Embryonic facial prominence (tissue), 1 donor: Measurements from ENCODE around the gene ROR2.

ENCODE experiments used
- DNase-seq: peaks from one replicate; pipeline ENCODE4 v3.0.0-alpha.2; 2016; ENCODE audit errors: extremely low spot score

The ROR2 gene

DNA sequence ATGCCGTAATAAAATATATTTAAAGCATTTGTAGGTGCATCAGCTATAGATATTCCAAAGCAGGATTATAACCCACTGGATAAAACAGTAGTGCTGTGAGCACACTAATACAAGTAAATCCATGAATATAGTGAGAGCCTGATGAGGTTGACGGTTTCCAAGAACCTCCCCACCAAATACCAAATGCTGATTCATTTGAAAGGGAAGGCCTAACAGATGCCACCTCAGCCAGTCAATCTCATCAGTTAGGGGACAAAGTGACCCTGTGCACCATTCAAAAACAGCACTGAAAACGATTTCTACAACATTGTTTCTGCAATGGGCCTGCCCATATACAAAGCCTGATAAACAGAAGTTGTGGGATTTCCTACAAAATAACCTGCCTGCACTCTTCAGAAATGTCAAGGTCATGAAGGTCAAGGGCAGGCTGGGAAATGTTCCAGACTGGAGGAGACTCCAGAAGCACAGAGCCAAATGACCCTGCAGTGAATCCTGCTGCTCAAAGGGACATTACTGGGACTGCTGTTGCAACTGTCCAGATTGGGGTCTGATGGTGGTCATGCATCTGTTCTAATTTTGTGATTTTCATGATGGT, 69.6 kb downstream of the ROR2 start:
- DNase-seq: no peak

GRCh38 chr9:91879231-91879630, 70.8 kb downstream of the ROR2 start:
- no peak for DNase-seq

DNA sequence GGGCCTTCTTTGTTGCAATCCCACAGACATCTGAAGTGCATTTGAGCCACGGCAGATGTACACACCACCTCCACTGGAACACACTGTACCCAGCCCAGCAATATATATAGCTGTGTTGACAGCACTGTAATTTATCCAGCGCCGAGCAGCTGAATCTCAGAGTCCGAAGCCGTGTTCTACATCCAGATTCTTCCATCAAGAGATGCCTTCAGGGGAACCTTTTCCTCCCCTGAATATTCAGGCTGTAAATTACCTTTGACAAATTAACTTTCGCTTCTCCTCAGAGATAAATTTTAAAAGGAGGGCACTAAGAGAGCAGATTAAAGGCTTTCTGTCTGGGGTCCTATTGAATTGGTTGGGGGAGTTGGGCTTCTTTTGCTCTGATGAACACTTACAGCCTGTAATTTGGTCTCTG, 76.4 kb downstream of the ROR2 start:
- no peak for DNase-seq

- DNase-seq: no peak
Measured at GRCh38 chr9:91868732-91869391, 81.2 kb downstream of the ROR2 start.

DNA sequence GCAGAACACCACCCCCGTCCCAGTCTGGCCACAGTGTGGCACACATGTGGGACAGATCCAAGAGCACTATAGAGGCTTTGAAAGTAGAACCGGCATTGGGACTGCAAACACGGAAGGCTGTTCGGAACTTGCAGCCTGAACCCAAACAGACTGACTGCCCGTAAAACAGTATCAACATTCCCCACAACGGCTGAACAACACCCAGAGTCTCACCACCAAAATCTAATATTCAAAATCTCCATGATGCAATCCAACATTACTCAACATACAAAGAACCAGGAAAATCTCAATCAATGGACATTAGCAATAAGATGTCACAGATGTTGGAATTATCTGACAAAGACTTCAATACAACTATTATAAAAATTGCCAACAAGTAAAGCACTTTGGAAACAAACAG, 82.3 kb downstream of the ROR2 start:
- DNase-seq: no peak

- DNase-seq: no peak
Measured at GRCh38 chr9:91865041-91865440, 85.0 kb downstream of the ROR2 start.

GRCh38 chr9:91864380-91864779, 85.6 kb downstream of the ROR2 start:
- DNase-seq: no peak

DNA sequence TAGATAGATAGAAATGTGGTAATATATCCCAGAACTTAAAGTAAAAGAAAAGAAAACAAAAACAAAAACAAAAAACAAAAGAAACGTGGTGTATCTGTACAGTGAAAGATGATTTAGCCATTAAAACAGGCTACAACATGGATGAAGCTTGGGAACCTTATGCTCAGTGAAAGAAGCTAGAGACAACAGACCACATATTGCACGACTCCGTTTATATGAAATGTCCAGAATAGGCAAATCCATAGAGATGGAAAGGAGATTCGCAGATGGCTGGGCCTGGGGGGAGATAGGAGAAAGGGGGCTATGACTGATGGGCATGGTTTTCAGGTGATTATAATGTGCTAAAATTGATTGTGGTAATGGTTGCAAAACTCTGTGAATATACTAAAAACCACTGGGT, 86.6 kb downstream of the ROR2 start:
- DNase-seq: no peak

GRCh38 chr9:91858213-91859030, 91.6 kb downstream of the ROR2 start:
- no peak for DNase-seq

DNA sequence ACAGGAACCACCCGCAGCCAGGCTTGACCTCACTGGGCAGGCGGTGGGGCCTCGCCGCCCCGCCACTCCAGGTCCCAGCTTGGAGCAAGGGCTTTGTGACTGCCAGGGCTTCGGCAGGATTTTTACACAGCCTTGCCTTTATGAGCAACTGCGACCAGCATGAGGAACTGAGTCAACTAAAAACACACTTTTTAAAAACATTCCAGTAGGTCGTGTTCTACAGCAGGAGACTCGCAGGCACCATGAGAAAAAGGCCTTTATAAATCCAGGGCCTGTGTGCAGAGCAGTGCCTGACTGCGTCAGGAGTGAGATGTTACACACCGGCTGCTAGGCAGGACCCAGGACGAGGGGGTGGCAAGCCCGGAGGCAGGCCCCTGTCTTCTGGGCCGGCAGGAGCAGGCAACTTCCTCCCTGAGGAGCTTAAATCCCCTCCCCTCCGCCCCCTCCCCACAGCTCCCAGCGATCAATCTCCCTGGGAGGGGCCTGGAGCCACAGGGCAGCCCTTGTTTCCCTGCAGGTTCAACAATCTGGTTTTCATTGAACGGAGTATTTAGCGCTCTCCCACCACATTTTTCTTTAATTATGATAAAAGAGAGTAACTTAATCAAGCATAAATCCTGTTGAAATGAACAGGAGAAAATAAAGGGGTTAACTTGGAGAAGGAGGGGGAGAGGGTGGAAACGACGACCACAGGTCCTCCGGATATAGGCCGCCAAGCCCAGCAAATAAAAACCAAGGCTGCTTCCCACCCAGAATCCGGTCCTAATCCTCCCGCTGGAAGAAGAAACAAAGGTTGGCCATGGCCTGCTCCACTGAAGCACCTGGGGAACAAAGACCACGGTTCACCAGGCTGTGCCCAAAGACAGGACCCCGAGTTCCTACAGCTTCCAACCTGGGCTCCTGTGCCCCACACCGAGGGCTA, 92.5 kb downstream of the ROR2 start:
- no peak for DNase-seq

DNA sequence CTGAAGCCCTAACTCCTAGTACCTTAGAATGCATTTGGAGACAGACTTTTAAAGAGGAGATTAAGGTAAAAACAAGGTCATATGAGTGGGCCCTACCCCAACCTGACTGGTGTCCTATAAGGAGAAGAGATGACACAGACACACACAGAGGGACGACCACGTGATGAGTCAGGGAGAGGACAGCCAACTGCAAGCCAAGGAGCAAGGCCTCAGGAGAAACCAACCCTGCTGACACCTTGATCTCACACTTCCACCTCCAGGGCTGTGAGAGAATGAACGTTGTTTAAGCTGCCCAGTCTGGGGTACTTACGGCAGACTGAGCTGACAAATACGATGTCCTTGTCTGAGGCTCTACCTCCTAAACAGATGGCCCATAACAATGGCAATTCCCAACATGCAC, 93.6 kb downstream of the ROR2 start:
- DNase-seq: no peak

- no peak for DNase-seq
Measured at GRCh38 chr9:91855196-91855595, 94.8 kb downstream of the ROR2 start.

- DNase-seq: no peak
Measured at GRCh38 chr9:91852801-91853347, 97.2 kb downstream of the ROR2 start.

DNA sequence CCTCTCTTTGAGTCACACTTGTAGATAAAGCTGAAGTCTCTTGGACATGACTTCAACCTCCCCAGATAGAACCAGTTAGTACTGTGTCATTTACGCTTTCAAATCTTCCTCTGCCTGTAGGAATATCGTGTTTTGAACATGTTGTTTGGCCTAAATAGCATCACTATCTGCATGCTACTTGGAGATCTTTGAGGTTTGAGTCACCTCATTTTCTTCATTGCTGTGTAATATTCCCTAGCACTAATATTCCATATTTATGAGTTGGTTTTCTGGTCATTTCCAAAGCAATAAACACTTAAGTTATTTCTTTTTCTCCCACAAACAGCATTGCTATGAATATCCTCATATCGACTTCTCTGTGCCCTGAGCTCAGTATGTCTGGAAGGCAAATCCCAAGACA, 100.3 kb downstream of the ROR2 start:
- no peak for DNase-seq

- DNase-seq: no peak
Measured at GRCh38 chr9:91848146-91848545, 101.9 kb downstream of the ROR2 start.

GRCh38 chr9:91847581-91848091, 102.4 kb downstream of the ROR2 start:
- DNase-seq: peak; percentile 76

DNA sequence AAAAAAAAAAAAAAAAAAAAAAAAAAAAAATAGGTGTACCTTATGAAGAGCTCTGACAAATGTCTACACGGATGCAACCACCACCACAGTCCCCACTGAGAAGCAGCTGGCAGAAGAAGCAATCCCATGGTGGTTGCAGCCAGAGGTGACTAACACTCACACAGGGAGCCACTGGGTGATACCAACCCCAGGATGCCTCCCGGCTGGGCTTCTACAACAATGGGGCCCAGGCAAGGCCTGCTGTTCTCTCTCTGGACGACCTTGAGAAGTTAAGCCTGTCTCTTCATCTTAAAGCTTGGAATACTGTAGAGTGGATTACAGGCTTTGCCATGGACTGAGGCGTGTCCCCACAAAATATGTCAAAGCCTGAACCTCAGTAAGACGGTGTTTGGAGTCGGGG, 104.1 kb downstream of the ROR2 start:
- no peak for DNase-seq

DNA sequence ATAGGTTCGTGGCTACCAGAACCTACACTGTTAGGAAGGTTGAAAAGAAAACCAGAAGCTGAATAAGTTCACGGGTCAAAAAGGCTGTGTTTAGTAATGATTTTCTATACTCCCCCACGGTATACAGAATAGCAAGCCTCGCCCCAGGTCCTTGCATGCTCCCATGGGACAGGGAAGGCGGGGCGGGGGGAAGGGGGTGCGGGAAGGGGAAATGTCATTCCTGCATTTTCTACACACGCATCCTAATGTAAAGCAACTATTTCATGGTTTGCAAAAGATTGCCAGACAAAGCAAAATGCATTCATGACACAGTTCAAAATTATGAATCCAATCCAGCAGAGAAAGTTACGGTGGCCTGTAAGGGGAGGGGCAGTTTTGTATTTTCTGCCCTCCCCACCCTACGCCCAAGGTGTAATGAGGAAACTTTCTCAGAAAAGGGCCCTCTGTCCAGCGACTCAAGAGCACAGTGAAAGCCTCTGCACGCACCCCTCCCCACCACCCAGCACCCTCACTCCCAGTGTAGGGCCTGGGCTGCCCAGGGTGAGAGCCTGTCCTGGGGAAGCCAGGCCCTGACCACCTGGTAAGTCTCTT, 105.2 kb downstream of the ROR2 start:
- no peak for DNase-seq

DNA sequence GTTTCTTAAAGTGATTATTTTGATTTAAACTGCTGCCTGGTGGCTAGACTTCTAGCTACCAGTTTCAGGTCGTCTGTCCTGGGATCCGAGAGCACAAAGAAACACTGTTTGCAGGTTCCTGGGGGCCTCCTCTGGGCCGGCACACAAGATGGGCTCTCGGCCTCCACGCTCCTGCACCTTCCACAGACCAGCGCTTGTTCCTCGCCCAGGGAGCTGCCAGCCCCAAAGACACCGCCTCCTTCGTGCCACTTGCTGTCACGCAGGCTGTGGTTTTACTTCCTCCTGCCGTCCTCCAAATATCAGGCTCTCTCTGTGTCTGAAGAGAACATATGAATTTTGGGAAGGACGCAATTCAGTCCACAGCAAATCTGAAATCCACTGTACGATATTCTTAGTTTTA, 105.8 kb downstream of the ROR2 start:
- DNase-seq: no peak

- DNase-seq: no peak
Measured at GRCh38 chr9:91843623-91844148, 106.3 kb downstream of the ROR2 start.

DNA sequence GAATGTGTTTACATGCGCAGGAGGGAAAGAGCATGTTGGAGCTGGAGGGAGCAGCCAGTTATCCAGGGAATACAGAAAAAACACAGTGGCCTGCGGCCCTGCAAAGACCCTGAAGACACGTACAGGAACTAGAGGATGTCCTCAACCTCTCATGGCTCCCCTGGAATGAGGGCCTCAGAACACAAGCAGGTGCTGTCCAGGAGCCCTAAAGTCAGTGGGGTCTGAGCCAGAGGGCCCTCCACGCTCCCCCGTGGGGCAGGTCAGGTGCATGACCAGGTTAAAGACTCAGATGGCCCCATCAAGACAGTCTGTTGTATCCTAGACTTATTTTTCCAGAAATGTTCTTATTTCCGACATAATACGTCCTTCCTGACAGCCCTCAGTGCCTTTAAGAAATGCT, 106.9 kb downstream of the ROR2 start:
- no peak for DNase-seq
